TTC549 (cell line): ENCODE data around the gene CALR3.
"Not testable (repeated sequence)": the region's sequence is repeated elsewhere in the genome, so short reads cannot be mapped to it uniquely, and the experiment has no call there.

Experiments used
- FAIRE-seq: peaks from 2 replicates; lab custom pipeline; 2012; peaks lifted over from hg19 to GRCh38; lab: Jason Lieb, UNC

CALR3 gene

GRCh38 chr19:16524991-16525734, 29.2 kb upstream of the CALR3 start:
- FAIRE-seq: no peak

- no peak for FAIRE-seq
Measured at GRCh38 chr19:16522559-16523377, 26.8 kb upstream of the CALR3 start.

GRCh38 chr19:16521715-16522289, 25.8 kb upstream of the CALR3 start:
- FAIRE-seq: no peak

GRCh38 chr19:16520986-16521624, 25.1 kb upstream of the CALR3 start:
- FAIRE-seq: no peak

GRCh38 chr19:16520074-16520973, 24.4 kb upstream of the CALR3 start:
- no peak for FAIRE-seq

- no peak for FAIRE-seq
Measured at GRCh38 chr19:16519230-16519687, 23.3 kb upstream of the CALR3 start.

GRCh38 chr19:16518483-16519229, 22.7 kb upstream of the CALR3 start:
- no peak for FAIRE-seq

- FAIRE-seq: no peak
Measured at GRCh38 chr19:16518061-16518460, 22.1 kb upstream of the CALR3 start.

GRCh38 chr19:16516923-16517610, 21.1 kb upstream of the CALR3 start:
- FAIRE-seq: no peak

- FAIRE-seq: no peak
Measured at GRCh38 chr19:16516381-16516780, 20.4 kb upstream of the CALR3 start.

GRCh38 chr19:16514383-16515019, 18.5 kb upstream of the CALR3 start:
- FAIRE-seq: no peak

GRCh38 chr19:16512611-16513010, 16.6 kb upstream of the CALR3 start:
- not testable (repeated sequence) for FAIRE-seq

GRCh38 chr19:16509141-16510061, 13.4 kb upstream of the CALR3 start:
- no peak for FAIRE-seq

- FAIRE-seq: no peak
Measured at GRCh38 chr19:16508546-16508945, 12.6 kb upstream of the CALR3 start.

GRCh38 chr19:16506961-16507360, 11.0 kb upstream of the CALR3 start:
- FAIRE-seq: no peak

- FAIRE-seq: not testable (repeated sequence)
Measured at GRCh38 chr19:16506161-16506560, 10.2 kb upstream of the CALR3 start.

- FAIRE-seq: no peak
Measured at GRCh38 chr19:16504271-16504670, 8.3 kb upstream of the CALR3 start.

- no peak for FAIRE-seq
Measured at GRCh38 chr19:16497837-16498236, 1.9 kb upstream of the CALR3 start.

- no peak for FAIRE-seq
Measured at GRCh38 chr19:16497042-16497441, 1.1 kb upstream of the CALR3 start.
